Measurements from ENCODE around the gene RAD52.
A peak's percentile ranks its signal among the peaks of the same experiment; 100 is the strongest.

RAD52 gene

GRCh38 chr12:912466-913235 lies 36.8 kb downstream of the RAD52 start:
- DNase-seq = no peak

GRCh38 chr12:911191-911826 lies 38.2 kb downstream of the RAD52 start:
- no peak for DNase-seq

GRCh38 chr12:910416-910815 lies 39.1 kb downstream of the RAD52 start:
- DNase-seq = no peak

- DNase-seq = no peak
These were observed 39.6 kb downstream of the RAD52 start for GRCh38 chr12:909861-910260.

GRCh38 chr12:907413-908185 lies 41.9 kb downstream of the RAD52 start:
- DNase-seq = no peak

GRCh38 chr12:906062-906585 lies 43.4 kb downstream of the RAD52 start:
- DNase-seq = no peak

GRCh38 chr12:905261-906031 lies 44.0 kb downstream of the RAD52 start:
- no peak for DNase-seq

- DNase-seq = no peak
These were observed 45.5 kb downstream of the RAD52 start for GRCh38 chr12:904010-904414.

GRCh38 chr12:903055-903454 lies 46.4 kb downstream of the RAD52 start:
- no peak for DNase-seq

- DNase-seq = no peak
These were observed 46.9 kb downstream of the RAD52 start for GRCh38 chr12:902581-902980.

GRCh38 chr12:897386-897785 lies 52.1 kb downstream of the RAD52 start:
- DNase-seq = no peak

GRCh38 chr12:896031-896430 lies 53.5 kb downstream of the RAD52 start:
- no peak for DNase-seq

- DNase-seq = no peak
These were observed 55.3 kb downstream of the RAD52 start for GRCh38 chr12:894226-894625.

- no peak for DNase-seq
These were observed 63.3 kb downstream of the RAD52 start for GRCh38 chr12:886206-886605.

- no peak for DNase-seq
These were observed 63.8 kb downstream of the RAD52 start for GRCh38 chr12:885701-886100.

- DNase-seq = no peak
These were observed 64.6 kb downstream of the RAD52 start for GRCh38 chr12:884746-885414.

GRCh38 chr12:880656-881055 lies 68.8 kb downstream of the RAD52 start:
- DNase-seq = no peak

- peak in 1 of 2 experiments; percentile 33 for DNase-seq
These were observed 69.9 kb downstream of the RAD52 start for GRCh38 chr12:879641-880040.

GRCh38 chr12:873954-874353 lies 75.5 kb downstream of the RAD52 start:
- DNase-seq = no peak

GRCh38 chr12:870378-870777 lies 79.1 kb downstream of the RAD52 start:
- DNase-seq = no peak

GRCh38 chr12:868722-869121 lies 80.8 kb downstream of the RAD52 start:
- no peak for DNase-seq

- no peak for DNase-seq
These were observed 81.6 kb downstream of the RAD52 start for GRCh38 chr12:867905-868304.

Data from NCI-H446 (cell line).